ENCODE data around the gene PIGQ.
A peak's percentile ranks its signal among the peaks of the same experiment; 100 is the strongest.

PIGQ gene

GRCh38 chr16:533391-534123 is 36.2 kb upstream of the PIGQ start:
- DNase-seq: peak in 6 of 58 donors; percentile 11 to 45 (median 20)

DNA sequence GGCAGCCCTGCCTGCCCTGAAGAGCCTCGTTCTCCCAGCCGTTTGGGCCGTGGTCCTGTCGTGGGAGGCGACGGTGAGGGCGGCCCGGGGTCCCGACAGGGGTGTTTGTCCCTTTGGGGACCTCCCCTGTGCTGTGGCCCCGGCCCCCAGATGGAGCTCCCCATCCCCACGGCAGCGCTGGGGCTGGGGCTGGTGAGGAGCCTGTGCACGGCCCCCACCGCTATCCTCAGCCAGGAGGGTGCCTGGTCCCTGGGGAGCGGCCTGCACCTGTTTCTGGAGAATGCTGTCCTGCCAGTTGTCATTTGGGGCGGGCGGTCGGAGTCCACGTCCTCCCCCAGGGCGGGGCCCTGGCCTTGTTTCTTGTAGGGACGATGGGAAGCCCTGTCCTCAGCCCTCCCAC is 35.6 kb upstream of the PIGQ start:
- no peak for DNase-seq

- DNase-seq: no peak
These were observed 34.8 kb upstream of the PIGQ start for GRCh38 chr16:534856-535445.

- DNase-seq: no peak
These were observed 34.0 kb upstream of the PIGQ start for GRCh38 chr16:535446-536405.

DNA sequence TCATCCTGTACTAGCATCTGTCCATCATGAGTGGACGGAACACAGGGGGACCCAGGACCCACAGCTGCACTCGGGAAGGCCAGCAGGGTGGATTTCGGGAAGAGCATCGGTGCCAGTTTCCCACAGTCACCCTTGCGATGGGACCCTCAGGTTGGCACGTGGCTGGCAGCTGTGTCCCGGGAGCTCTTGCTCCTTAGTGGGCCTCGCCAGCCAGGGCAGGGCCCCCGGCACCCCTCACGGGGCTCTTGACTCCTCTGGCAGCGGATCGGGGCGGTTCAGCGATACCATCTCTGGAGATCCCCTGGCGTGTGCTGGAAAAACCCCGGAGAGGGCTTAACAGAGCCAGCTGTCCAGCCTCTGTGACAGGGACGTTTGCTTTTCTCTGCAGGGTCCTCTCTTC is 33.0 kb upstream of the PIGQ start:
- no peak for DNase-seq

DNA sequence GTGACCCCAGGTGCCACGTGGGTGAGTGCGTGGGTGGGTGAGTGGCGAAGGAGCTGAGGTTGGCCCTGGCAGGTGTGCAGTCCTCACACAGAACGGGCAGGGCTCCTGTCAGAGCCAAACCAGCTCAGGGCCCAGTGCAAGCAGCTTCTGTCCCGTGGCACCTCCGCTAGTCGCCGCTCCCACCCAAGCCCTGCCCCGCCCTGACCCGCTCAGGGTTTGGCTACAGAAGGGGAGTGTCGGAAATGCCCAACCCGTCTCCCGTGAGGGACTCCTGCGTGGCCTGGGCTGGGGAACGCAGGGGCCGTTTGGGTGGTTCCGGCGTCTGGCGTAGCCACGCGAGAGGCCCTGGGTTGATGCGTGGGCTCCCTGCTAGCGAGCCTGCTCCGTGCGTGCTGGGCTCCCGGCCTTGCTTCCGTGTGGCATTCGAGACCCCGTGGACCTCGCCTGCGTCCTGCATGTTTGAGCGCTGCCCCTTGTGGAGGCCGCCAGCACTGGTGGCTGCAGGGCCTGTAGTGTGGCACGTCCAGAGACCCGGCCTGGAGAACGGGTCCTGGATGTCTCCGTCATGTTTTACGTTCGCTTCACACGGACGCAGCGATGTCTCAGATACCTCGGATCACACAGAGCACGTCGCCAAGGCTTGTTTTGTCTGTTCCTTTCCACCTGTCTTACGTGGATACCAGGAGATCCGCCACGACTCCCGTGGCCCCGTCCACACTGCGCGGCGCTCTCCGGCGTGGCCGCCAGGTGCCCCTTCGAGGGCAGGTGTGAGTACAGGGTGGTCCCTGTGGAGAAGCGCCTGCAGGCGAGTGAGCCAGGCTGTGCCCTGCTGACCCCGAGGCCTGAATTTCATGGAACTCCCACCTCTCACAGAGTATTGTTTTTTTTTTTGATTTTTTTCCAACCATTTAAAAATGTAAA is 32.1 kb upstream of the PIGQ start:
- DNase-seq: no peak

GRCh38 chr16:539901-540530 is 29.8 kb upstream of the PIGQ start:
- DNase-seq: no peak

DNA sequence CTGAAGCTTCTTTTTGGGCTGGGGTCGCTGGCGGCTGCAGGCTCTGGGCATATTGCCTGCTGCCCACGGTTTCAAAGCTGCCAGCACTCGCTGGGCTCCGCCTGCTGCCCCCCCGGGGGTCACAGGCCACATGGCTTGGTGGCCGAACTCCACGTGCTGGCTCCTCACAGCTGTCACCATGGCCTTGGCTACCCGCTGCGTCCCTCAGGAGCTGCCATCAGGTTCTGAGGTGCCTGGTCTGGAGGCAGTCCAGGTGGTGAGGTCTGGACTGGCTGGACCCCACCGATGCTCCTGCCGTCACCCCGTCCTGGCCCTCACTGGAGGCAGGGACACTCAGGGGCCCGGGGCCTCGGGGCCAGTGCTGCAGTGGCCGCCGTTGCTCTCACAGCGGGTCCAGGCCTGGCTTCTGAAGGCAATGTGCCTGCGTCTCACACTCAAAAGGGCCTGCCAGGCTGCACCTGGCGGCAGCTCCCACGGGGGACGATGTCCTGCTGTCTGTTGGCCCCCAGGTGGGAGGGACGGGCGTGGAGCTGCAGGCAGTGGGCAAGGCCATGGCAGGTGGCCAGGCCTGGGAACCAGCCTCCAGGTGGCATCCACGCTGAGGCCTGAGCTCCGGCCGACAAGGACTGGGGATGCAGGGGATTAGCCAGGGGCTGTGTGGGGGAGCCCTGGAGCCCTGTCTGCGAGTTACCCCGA is 29.0 kb upstream of the PIGQ start:
- DNase-seq: no peak

GRCh38 chr16:543301-544164 is 26.2 kb upstream of the PIGQ start:
- DNase-seq: no peak

GRCh38 chr16:544517-544916 is 25.3 kb upstream of the PIGQ start:
- no peak for DNase-seq

DNA sequence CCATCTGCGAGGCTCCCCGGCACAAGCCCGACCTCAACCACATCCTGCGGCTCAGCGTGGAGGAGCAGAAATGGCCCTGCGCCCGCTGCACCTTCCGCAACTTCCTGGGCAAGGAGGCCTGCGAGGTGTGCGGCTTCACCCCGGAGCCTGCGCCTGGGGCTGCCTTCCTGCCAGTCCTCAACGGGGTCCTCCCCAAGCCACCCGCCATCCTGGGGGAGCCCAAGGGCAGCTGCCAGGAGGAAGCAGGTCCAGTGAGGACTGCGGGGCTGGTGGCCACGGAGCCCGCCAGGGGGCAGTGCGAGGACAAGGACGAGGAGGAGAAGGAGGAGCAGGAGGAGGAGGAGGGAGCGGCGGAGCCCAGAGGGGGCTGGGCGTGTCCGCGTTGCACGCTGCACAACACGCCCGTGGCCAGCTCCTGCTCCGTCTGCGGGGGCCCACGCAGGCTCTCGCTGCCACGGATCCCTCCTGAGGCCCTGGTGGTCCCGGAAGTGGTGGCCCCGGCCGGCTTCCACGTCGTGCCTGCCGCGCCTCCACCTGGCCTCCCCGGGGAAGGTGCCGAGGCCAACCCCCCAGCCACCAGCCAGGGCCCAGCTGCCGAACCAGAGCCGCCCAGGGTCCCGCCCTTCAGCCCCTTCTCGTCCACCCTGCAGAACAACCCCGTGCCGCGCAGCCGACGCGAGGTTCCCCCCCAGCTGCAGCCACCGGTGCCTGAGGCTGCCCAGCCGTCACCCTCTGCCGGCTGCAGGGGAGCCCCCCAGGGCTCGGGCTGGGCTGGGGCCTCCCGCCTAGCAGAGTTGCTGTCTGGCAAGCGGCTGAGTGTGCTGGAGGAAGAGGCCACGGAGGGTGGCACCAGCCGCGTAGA is 22.6 kb upstream of the PIGQ start:
- peak in 26 of 58 donors; percentile 3 to 73 (median 25) for DNase-seq

- DNase-seq: no peak
These were observed 21.2 kb upstream of the PIGQ start for GRCh38 chr16:548586-548985.

- DNase-seq: no peak
These were observed 20.1 kb upstream of the PIGQ start for GRCh38 chr16:549544-550263.

DNA sequence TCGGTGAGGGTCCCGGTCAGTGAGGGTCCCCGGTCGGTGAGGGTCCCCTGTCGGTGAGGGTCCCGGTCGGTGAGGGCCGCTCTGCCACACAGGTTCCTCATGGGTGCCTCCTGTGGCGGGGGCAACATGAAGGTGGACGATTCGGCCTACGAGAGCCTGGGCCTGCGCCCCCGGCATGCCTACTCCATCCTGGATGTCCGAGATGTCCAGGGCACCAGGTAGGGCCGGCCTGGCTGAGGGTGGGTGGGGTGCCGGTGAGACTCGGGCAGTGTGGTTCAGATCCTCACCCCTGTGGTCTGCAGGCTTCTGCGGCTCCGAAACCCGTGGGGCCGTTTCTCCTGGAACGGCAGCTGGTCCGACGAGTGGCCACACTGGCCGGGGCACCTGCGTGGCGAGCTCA is 18.6 kb upstream of the PIGQ start:
- no peak for DNase-seq

DNA sequence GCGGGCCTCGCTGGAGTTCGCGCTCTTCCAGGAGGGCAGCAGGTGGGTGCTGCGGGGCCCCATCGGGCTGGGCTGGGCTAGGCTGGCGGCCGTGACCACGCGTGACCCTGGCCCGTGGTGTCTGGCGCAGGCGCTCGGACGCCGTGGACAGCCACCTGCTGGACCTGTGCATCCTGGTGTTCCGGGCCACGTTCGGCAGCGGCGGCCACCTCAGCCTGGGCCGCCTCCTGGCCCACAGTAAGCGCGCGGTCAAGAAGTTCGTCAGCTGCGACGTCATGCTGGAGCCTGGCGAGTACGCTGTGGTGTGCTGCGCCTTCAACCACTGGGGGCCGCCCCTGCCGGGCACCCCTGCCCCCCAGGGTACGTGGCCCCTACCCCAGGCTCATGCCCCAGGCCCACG is 17.6 kb upstream of the PIGQ start:
- DNase-seq: no peak

DNA sequence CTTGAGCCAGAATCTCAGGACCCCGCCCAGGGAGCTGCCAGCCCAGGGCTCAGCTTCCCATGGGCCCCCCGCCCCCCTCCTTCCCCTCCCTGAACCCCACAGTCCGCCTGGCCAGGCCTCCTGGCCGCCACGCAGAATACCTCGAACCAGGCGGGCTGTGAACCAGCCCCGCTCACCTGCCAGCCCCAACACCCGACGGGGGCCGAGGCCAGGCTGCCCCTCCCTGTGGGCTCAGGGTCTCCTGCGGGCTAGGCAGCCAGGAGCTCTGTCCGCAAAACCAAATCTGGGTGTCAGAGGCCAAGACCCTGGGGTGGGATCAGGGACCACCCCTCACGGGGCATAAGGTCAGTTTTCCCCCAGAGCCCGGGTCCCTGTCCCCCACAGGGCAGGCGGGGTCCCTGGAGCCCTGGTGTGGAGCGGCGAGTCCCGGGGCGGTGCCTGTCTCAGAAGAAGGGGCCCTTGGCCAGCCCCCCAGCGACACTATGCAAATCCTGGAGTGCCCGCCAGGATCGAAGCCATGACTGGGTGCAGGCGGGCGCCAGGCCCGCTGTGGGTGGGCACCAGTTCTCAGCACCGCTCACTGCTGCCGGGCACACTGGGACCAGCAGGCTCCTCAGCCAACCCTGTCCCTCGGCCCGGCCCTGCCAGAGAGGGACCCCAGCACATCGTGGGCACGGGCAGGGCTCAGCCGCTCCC is 16.0 kb upstream of the PIGQ start:
- DNase-seq: no peak

DNA sequence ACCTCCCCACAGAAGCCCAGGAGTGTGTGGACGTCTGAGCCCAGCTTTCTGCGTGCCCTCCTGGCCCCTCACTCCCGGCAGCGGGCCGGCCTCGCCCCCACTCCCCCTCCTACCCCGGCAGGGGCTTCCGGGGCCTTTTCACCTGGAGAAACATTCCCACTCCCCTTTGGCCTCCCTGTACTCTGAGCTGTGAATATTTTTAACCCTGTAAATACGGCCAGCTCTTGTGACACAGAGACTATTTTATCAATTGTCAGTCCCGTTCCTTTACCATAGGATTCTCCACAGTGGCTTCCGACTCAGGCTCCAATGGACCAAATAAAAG is 15.5 kb upstream of the PIGQ start:
- no peak for DNase-seq
